HG03135 (cell line): ENCODE data around the gene SIRT6.
"Not testable (repeated sequence)": the region's sequence is repeated elsewhere in the genome, so short reads cannot be mapped to it uniquely, and the experiment has no call there.

Source experiments
- ATAC-seq: cut with Tn5 transposase; IDR thresholded peaks from one replicate; pipeline ENCODE4 v1.9.1; 2021; ENCODE audit warnings: mild to moderate bottlenecking, moderate library complexity; ENCODE audit not compliant: unreplicated experiment

SIRT6 gene

DNA sequence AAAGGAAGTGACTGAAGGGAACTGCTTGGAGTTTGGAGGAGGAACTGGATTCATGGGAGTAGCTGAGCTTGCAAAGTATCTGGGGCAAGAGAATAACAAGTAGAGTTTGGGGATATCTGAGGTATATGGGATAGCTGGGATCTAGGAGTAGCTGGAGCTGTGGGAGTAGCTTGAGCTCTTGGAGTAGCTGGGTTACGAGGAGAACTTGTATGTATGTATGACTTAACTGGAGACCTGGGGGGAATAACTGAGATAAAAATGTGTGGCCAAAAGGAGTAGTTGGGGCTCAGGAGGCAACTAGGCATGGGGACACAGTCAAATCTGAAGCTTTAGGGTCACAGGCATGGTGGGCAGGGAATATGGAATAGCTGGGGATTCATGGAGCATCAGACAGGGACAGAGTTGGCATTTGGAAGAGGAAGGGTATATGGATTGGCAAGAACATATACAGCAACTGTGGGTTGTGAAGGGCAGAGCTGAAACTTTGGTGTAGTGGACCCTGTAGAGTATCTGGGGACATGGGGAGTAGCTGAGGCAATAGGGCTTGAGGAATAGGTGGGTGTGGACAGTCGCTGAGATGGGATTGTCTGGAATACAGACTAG lies 18.7 kb upstream of the SIRT6 start:
- no peak for ATAC-seq

DNA sequence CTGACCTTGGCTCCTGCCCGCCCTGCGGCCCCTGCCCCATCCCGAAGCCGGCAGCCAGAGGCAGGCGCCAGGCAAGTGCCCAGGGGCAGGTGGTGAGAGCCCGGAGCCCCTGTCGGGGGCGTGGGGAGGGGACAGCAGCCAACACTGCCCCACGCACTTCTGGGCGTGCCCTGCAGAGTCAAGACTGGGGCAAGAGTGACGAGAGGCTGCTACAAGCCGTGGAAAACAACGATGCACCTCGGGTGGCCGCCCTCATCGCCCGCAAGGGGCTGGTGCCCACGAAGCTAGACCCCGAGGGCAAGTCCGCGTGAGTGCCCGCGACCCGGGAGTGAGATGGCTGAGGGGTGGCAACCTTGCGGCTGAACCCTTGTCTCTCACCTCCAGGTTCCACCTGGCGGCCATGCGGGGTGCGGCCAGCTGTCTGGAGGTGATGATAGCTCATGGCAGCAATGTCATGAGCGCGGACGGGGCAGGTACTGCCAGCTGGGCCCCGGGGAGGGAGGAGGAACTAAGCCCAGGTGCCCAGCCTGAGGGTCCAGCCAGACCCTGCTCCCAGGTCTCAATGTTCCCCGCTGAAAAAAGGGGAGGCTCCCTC lies 17.4 kb upstream of the SIRT6 start:
- ATAC-seq, result no peak

DNA sequence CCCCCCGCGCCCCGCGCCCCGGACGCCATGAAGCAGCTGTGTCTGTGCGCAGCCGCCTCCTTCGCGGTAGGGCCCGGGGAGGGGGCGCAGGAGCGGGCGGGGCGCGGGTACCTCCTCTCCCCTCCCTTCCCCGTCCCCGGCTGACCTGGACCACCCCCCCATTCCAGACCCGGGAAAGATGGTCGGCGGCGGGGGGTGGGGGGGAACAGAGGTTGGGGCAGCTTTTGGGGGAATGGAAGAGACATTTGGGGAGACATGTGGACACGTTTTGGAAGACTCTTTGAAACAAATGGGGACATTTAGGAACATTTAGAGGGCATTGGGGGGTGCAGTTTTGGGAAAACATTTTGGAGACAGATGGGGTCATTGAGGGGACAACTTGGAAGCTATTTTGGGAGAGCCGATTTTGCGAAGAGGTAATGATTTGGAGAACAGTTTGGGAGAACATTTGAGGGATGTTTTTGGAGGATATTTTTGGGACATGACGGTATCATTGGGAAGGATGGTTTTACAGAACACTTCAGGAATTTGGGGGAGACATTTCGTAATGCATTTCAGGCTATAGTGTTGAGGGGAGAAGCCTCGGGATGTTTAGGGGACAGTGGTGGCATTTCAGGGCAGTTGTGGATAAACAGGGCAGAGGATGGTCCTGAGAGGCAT lies 16.2 kb upstream of the SIRT6 start:
- ATAC-seq, result no peak

DNA sequence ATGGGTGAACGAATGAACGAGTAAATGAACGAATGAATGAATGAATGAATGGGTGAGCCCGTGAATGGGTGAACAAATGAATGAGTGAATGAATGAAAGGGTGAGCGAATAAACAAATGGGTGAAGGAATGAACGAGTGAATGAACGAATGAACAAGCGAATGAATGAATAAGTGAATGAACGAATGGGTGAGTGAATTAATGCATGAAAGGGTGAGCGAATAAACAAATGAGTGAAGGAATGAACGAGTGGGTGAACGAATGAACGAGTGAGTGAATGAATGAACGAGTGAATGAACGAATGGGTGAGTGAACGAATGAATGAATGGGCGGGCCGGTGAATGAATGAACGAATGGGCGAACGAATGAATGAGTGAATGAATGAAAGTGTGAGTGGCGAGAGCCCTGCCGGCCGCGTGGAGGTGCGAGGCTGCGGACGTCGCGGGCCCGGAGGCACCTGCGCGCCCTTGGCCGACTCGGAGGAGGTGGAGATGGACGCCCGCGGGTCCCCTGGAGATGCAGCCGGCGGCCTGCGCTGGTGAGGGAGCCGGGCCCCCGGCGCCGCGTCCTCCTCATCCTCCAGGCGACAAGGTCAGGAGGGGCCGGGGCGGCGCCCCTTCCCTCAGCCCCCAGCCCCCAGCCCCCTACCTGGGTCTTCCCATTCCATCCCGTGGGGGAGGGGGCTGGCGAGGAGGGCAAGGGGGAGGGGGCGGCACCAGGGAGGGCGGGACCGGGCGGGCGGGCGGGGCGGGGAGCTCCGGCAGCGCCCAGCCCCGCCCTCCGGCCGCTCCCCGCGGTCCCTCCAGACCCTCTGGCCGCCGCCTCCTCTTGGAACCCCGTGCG lies 15.5 kb upstream of the SIRT6 start:
- ATAC-seq, result no peak

DNA sequence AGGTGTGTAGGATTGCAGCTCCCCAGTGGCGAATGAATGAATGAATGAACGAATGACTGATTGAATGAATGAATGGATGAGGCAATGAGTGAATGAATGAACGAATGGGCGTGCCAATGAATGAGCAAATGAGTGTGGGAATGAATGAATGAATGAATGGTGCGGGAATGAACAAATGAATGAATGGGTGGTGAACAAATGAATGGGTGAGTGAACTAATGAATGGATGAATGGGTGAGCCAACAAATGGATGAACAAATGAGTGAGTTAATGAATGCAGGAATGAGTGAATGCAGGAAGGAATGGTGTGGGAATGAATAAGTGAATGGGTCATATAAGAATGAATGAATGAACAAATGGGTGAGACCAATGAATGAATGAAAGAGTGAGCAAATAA lies 14.9 kb upstream of the SIRT6 start:
- ATAC-seq, result no peak

DNA sequence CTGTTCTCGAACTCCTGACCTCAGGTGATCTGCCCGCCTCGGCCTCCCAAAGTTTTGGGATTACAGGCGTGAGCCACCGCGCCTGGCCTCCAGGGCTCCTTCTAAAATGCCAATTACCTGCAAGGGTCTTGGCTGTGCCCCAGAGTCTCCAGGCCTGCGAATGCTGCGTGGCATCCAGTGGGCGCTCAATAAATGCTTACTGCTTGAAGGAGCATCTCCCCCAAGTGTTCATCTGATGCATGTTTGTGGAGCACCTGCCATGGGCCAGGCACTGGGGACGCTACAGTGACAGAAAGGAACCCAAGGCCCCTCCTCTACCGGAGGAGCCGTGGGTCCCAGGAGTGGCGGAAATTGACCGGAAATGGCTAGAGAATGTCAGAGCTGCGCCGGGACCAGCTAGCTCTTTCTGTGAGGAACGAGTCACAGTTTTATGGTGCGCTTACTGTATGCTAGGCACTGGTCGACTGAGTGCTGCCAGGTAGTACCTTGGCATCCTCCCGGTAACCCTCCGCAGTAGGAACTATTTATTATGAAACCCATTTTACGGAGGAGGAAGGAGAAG lies 14.3 kb upstream of the SIRT6 start:
- ATAC-seq, result no peak

DNA sequence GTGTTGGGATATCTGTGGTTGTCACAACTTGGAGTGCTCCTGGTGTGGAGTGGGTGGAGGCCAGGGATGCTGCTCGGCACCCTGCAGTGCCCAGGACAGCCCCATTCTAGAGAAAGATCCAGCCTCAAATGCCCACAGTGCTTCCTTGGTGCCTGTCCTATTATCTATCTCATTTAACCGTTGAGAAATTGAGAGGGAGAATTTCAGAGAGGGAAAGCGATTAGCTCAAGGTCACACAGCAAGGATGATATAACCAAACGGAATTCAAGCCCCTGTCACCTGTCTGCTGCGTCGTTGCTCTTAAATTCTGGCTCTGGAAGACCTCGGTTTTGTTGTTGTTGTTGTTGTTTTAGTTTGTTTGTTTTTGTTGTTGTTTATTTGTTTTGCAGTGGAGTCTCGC lies 13.6 kb upstream of the SIRT6 start:
- no peak for ATAC-seq

DNA sequence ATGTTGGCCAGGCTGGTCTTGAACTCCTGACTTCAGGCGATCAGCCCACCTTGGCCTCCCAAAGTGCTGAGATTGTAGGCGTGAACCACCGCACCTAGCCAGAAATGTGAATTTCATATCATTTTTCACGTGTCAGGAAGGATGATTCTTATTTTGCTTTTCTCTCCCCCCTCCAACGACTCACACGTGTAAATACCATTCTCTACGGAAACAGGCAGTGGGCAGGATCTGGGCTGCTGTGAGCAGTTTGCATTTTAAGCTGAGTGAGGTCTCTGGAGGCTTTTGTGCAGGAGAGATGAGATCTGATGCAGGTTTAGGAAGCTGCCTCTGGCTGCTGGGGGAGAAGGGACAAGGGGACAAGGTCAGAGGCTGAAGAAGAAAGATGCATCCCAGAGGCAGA lies 12.0 kb upstream of the SIRT6 start:
- no peak for ATAC-seq

DNA sequence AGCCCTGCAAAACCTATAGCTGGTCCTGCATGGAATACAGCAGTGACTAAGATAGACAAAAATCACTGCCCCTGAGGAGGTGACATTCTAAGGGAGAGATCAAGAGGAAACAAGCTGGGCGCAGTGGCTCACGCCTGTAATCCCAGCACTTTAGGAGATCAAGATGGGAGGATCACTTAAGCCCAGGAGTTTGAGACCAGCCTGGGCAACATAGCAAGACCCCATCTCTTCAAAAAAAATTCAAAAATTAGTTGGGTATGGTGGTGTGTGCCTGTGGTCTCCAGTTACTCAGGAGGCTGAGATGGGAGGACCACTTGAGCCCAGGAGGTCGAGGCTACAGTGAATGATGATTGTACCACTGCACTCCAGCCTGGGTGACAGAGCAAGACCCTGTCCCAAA lies 10.2 kb upstream of the SIRT6 start:
- ATAC-seq, result not testable (repeated sequence)

DNA sequence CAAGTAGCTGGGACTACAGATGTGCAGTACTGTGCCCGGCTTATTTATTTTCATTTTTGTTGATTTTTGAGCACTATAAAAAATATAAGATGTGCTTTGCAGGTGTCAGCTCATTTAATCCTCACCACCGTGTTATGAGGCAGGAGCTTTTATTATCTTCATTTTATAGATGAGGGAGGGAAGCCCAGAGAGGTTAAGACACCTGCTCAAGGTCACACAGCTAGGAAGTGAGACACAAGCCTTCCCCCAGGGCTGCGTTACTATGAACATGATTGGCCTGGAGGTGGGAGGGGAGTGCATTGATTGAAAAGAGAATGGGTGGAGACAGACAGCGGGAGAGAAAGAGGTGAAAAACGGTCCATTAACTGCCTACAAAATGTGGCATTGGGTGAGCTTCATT lies 7.3 kb upstream of the SIRT6 start:
- no peak for ATAC-seq

DNA sequence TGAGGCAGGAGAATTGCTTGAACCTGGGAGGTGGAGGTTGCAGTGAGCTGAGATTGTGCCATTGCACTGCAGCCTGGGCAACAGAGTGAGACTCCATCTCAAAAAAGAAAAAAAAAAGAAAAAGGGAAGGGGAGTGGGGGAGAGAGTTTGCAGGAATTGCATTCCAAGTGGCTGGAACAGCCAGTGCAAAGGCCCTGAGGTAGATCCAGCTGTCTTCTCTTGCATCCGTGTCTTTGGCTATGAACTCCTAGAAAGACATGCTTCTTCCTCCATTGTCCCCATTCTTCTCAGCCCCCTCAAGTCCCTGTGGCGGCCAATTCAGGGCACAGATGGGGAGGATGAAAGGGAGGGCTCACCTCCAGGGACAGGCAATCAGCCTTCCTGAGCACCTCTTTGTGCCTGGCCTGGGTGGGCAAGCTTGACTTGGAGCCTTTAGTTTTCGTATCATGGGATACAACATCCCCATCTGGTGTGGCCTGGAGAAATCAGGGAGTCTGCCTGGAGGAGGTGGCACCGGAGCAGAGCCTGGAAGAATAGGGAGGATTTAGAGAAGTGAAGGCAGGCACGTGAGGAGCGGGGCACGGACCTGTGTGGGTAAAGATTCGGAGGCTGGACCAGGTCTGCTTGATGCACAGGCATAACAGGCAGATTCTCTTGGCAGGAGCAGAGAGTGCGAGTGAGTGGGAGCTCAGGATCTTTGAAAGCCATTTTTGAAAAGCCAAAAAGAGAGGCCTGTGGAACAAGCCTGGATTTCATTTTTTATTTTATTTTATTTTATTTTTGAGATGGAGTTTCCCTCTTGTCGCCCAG lies 5.2 kb upstream of the SIRT6 start:
- no peak for ATAC-seq

DNA sequence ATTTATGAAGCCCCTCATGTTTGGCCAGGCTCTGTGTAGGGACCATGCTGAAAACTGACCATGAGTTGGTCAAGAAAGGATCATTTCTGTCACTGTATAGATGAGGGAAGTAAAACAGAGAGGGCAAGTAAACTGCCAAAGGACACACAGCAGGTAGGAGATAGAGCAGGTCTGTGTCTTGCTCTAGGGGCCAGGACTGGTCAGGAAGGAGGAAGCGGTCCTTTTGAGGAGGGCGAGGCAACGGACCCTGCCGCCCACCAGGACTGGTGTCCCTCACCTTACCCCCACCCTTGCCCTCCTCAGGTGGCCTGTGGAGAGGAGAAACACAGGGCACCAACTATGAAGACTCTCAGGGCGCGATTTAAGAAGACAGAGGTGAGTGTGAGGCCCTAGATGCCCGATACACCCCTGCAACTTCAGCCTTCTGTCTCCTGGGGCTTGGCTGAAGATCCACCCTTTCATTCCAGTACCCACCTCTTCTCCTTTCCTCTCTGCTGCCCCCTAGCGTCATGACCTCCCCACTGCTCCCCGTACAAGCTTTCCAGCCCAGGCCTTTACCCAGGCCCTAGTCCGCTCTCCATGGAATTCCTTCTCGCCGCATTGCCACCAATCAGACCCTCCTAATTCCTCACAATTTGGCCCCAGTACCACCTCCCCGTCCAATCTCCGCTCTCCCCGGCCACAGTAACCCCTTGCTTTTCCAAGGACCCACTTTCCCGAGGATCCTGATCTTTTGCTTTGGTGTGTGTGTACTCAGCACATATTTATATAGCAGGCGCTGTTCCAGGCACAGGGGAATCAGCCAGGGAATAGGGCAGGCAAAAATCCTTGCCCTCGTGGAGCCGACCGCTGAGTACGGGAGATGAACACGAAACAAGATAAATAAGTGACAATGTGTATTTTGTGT lies 4.0 kb upstream of the SIRT6 start:
- ATAC-seq, result no peak

DNA sequence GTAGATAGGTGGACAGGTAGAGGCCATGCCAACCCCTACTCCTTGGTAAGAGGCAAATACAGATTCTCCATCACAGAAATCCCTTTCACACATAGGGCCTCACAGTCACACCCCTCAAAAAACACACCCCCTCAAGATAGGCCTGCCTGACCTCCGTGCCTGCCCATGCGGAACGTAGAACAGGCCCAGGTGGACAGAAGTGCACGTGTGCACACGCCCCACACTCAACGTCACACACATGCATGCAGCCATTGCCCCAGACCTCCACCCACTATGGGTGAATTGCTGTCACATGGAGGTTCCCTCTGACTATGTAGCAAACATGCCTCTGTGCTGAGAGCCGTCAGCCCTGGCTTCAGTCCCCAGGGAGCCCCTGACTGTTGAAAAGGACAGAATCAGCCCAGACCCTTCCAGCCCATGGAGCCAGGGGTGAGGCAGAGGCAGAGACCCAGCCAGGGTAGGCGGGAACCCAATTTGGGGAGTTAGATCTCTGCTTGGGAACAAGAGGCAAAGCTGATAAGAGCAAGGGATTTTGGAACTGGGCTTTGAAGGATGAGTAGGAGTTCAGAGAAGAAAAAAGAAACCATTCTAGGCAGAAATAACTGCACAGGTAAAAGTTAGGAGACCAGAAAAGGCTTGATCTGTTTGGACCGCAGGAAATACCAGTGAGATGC lies 3.2 kb upstream of the SIRT6 start:
- ATAC-seq, result no peak

DNA sequence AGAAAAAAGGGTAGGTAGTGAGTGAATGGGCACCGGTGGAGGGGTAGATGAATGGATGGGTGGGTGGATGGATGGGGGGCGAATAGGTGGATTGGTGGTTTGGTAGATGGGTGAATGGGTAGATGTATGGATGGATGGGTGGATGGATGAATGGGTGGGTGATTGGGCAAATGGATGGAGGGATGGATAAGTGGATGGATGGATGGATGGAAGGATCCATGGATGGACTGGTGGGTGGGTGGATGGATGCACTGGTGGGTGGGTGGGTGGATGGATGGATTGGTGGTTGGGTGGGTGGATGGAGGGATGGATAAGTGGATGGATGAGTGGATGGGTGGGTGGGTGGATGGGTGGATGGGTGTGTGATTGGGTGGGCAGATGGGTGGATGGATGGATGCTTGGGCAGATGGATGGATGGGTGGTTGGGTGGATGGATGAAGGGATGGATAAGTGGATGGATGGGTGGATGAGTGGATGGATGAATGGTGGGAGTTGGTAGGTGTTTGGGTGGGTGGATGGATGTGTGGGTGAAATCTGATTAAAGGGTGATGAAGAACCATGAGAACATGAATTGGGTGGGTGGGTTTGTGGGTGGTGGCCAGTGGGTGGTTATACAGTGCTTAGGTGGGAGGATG lies 2.5 kb upstream of the SIRT6 start:
- no peak for ATAC-seq

DNA sequence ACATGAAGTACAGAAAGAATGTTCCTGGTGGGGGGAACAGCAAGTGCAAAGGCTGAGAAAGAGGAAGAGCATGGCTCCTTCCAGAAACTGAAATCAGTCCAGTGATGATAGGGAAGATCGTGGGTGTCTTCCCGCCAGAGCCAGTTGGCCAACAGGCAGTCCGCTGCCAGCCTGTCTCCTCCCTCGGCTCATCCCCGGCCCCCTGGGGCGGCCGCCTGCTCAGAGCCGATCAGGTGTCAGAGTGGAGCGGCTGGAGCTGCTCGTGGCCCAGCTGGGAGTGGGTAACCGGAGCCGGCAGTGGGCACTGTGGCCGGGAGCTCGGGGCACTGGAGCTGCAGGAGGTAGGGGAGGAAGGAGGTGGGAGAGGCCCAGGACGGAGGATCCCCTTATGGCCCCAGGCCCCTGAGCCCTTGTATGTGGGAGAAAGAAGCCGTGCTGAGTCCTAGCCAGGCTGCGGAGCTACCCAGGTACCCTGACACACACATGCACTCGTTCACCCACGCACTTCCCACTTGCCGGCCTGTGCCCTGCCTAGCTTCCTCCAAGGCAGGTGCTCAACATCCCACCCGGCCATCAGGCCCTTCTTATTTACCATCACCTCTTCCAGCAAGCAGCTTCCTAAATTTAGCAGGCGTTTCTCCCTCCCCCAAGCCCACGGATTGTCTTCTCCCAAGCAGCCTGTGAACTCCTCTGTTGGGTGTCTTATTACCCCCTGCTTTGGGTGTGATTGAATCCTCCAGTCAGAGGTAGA lies 1.8 kb upstream of the SIRT6 start:
- no peak for ATAC-seq

DNA sequence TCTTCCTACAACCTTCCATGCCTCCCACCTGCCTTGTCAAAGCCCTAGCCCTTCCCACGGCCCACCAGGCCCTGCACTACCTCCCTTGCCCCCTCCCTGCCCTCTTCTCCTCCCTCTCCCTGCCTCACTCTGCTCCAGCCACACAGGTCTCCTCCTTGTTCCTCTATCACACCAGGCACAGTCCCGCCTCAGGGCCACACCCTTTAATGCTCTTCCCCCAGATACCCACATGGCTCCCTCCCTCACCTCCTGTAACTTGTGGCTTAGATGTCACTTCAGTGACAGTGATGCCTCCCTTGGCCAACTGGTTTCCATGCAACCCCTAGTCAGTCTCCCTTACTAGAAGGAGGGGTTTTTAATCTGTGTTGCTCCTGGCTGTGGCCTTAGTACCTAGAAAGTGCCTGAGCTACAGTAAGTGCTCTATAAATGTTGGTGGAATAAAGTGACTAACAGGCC lies 1.3 kb downstream of the SIRT6 start:
- ATAC-seq, result no peak

DNA sequence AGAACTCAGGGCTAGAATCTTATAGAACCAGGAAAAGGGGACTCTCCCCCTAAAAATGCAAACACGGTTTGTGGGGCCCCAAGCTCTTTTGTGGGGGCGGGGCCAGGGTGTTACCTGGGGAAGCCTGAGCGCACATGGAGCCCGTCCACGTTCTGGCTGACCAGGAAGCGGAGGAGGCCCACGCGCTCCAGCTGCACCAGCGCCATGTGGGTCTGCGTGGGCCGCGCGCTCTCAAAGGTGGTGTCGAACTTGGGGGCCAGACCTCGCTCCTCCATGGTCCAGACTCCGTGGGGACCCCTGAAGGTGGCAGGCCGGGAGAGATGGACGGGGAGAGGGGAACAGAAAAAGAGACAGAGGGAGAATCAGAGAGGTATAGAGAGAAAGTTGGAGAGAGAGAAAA lies 3.4 kb downstream of the SIRT6 start:
- ATAC-seq, result no peak

DNA sequence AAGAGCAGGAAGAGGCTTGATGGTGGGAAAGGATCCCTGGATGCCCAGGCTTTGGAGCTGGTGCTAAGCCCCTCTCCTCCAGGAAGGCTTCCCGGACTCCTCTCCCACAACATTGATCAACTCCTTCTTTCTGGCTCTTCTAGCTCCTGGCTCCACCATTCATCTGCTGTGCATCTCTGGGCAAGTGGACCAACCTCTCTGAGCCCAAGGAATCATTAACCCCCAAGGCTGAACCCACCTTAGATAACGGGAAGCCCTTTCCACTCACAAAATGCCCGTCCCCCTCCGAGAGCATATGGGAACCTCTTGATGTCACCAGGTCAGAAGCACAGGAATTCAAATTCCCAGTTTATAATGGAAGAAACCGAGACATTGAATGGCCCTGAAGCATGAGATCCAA lies 5.2 kb downstream of the SIRT6 start:
- ATAC-seq, result no peak
